Measurements from ENCODE around the gene NFXL1.

The NFXL1 gene

DNA sequence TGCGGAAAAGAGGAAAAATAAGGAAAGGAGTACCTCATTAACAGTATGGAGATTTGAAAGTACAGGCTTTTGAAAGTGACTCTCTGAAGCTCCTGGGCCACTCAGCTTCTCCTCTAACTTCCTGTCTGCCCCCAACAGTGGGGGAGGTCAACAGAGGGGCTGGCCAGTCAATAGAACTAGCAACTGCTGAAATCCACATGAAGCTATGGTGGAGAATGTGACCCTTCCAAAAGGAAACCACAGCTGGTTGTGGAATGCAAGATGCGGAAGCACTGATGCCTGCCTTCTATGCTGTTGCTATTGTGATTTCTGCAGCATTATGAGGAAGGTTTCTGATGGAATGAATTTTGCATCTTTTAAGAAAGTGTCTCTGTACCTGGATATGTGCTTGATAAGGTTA, 78.9 kb downstream of the NFXL1 start:
- DNase-seq (ENCODE audit: low read depth in 1 of 2, low spot score in 1 of 2): no peak

DNA sequence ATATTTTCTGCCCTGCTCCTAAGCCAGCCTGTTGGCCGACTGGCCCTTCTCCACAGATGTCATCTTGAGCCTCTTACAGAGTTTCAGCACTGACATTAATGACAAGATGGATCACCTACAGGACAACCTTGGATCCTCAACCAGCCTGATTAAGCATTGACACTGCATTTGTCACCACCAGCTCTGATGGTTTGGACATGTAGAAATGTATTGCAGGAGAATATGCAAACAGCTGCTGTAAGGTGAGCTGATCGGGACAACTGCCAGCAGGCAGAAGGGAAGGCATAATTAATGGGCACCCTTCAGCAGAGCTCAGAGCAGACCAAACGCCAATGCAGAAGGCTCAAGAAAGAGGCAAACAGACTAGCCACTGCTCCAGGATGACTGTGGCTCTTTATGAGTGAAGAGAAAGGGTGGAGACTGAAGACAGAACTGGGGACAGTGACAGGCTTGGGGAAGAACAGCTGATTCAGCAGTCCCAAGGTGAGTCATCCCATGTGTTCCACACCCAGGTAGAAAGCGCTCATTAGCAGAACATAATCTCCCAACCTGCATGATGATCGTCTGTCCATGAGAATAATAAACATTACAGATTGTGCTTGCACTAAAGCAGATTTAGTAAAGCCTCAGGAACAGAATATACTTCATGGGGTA, 83.2 kb downstream of the NFXL1 start:
- DNase-seq (ENCODE audit: low read depth in 1 of 2, low spot score in 1 of 2): no peak

DNA sequence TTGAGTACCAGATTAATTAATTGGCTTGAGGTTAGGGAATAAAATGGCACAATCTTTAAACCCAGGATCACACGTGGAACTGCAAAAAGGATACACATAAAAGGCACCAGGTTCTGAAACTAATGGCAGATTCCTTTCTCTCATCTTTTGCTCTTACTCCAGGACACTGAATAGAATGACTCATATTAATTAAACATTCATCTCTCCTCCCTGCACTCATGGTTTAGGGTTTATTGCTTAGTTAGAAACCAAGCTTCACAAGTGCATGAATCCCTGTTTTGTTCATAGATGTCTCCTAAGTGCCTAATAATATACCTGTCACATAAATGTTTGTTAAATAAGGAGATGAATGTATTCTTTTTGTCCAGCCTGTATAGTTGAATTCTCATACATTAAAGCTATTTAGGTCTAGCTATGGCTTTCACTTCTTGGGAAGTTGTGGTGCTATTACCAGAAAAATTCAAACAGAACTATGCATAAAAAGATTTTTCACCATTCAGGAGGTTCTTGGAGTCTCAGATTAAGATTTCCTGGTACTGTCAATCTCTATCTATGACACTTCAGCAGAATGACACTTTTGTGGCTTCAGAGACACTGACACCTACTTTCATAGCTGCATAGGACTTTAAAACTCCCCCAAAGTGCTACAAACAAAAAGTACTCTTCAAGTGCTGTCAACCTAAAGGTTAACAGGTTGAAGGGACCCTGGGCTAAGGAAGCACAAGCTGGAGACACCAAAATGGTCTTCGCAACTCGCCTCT, 83.9 kb downstream of the NFXL1 start:
- no peak for DNase-seq (ENCODE audit: low read depth in 1 of 2, low spot score in 1 of 2)

DNA sequence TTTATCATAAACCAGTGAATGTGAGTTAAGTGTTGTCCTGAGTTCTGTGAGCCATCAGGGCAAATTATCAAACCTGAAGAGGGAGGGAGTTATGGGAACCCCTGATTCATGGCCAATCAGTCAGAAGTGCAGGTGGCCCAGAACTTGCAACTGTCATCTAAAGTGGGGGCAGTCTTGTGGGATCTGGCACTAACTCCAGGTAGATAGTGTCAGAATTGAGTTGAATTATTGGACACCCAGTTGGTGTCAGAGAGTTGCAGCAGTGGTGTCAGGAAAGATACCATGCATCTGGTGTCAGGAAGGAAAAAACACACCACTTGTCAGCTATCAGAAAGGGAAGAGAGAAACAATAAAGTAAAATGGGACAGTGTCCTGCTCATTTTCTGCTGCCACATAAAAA, 84.9 kb downstream of the NFXL1 start:
- no peak for DNase-seq (ENCODE audit: low read depth in 1 of 2, low spot score in 1 of 2)

DNA sequence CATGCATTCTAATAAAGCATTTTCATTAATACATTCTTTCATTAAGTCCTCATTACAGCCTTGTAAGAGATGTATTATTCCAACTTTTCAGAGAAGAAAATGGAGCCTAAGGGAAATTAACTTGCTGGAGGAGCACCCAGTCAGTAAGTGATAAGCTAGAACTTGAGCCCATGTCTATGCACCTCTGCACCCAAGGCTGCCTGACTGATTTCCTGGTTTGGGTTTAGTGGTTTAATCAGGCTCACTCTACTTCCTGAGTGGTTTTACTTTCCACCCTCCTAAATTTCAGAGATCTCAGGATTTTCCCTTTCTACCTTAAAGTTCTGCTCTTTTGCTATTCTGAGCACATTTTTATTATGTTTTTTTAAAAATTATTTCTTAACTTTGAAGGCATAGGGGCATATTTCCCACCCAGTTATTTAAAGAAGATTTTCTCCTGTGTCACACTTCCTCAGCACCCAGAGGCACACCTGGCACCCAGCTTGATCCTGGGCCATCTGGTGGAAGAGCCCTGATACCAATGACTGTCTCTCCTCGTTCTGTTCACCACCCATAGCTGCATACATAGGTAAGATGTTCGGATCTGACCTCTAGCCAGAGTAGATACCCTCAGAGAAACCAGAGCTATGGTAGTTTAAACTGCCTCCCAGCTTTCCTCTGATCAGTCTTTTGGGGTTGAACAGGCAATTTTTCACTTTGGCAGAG, 86.9 kb downstream of the NFXL1 start:
- no peak for DNase-seq (ENCODE audit: low read depth in 1 of 2, low spot score in 1 of 2)

DNA sequence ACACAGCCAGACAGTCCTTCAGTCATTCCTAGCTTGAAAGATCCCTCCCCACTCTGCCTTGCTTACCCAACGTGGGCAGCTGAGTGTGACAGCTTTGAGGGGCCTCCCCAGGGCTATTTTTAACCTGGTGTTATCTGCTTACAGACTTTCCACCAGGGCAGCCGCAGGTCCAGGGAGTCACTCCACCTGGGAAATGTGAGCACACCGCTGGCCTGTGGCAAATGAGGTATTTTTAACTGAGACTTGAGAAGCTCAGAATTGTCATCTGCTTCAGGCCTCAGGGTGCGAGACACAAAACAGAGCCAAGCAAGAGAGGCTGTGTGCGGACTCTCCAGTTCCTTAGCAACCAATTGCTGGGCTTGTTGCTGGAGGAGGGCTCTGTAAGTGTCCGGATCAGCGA, 89.5 kb downstream of the NFXL1 start:
- DNase-seq (ENCODE audit: low read depth in 1 of 2, low spot score in 1 of 2): no peak

DNA sequence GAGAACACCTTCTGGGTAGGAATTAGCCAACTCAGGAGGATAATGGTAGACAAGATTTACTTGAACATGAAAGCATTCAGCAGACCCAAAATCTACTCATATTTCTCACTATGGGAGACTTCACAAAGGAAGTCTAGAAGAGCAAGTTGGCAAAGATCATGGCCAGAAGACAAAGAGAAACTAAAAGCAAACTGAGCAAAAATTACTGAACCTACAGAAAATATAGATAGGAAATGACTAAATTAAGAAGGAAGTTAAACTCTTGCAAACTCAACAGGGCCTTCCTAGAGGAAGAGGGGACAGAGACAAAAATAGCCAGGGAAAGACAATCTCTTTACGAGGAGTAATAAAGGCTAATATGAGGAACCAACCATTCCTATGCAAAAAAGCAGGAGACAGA, 95.2 kb downstream of the NFXL1 start:
- DNase-seq (ENCODE audit: low read depth in 1 of 2, low spot score in 1 of 2): no peak

DNA sequence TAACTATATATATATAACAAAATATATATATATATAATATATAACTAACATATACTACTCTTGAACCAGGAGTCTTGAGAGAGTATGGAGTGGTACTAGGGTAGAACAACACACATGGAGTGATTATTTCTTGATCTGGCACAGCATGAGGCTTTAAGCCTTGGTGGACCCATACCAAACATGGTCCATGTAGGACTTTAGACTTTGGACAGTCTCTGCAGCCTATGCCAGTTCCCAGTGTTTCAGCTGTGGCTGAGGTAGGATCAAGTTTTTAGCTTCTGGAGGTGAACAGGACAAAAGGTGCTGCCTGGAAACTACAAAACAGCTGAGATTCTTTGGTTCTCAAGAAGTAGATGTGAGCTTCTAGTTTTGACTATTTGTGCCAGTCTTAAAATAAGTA, 97.1 kb downstream of the NFXL1 start:
- no peak for DNase-seq (ENCODE audit: low read depth in 1 of 2, low spot score in 1 of 2)

DNA sequence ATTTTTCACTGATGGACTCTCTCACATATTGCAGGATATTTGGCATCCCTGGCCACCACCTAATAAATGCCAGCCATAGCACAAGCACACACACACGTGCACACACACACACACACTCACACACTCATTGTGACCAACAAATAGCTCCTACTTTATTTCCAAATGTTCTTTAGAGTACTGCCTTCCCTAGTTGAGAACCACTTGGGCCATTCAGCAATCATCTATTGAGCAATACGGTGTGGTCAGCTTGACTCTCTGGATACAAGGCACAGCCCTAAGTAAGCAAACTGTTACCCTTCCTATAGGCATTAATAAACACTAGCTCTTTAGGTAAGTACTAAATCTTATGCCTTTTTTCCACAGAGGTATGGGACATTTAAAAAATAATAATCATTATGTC, 97.6 kb downstream of the NFXL1 start:
- no peak for DNase-seq (ENCODE audit: low read depth in 1 of 2, low spot score in 1 of 2)

DNA sequence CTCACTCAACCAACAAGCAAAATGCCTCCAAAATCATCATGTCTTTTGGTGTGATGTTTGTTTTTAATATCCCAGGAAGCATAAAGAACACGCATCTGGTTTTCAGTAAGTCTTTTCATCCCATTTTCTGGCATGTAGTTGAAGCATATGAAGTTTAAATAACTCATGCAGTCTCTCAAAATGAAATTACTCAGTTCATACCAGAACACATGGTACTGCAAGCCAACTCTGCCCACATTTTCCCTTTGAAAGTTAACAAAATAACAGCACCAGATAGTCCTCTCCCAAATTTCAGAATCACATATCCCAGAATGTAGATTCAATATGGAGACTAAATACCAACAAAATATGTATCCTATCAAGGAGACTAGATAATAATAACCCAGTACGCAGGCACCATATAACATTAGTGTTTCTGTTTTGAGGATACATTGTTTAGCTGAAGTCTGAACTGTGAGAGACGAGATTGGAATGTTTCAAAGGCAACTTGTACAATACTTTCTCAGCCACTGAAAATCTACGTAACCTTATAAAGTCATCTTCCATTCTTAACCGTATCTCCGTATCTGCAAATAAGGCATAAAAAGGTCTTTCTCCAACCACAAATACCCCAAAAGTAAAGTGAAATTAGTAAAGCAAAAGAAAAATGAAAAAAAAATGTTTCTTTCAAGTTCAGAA, 99.6 kb downstream of the NFXL1 start:
- DNase-seq (ENCODE audit: low read depth in 1 of 2, low spot score in 1 of 2): no peak

DNA sequence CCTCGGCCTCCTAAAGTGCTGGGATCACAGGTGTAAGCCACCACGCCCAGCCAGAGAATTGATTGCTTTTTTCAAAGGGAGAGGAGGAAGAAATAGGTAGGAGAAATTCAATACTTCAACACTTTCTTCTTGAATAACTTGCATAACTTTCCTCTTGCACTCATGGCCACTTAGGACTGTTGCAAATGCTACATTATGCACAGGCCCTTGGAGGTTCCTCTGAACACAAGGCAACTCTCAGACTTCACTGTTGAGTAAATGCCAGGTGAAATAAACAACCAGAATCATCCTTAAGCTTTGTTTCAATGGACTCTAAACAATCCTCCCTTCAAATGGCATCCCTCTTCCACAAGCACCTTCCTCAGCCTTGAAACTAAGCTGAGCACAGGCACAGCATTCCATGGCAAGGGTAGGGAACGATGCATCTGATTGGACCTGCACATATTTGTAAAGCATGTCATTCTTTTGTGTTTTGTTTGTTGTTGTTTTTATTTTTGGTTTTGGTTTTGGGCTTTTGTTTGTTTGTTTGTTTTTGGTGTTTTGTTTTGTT, 104.7 kb downstream of the NFXL1 start:
- DNase-seq (ENCODE audit: low read depth in 1 of 2, low spot score in 1 of 2): no peak

DNA sequence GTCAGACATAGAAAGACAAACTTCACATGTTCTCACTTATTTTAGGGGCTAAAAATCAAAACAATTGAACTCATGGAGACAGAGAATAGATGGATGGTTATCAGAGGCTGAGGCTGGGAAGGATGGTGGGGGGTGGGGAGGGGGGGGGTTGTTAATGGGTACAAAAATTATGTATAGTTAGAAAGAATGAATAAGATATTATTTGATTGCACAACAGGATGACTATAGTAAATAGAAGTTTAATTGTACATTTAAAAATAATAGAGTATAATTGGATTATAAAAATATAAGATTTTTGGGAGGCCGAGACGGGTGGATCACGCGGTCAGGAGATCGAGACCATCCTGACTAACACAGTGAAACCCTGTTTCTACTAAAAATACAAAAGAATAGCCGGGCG, 109.8 kb downstream of the NFXL1 start:
- no peak for DNase-seq (ENCODE audit: low read depth in 1 of 2, low spot score in 1 of 2)

DNA sequence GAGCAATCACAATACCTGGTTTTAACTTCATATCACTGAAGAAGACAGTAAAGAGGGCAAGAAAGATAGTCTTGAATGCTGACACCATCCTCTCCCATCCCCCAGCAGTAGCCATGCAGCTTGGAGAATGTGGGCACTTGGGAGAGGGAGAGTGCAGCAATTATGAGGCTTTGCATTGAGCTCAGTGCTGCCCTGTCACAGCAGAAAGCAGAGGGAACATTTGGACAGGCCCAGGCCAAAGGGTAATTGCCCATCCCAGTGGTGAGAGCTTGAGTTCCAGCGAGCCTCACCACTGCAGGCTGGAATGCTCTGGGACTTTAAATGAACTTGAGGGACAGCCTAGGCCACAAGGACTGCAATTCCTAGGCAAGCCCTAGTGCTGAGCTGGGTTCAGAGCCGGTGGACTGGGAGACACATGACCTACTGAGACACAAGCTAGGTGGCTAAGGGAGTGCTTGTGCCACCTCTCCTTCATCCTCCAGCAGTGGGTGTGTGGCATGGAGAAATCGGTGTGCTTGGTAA, 112.8 kb downstream of the NFXL1 start:
- no peak for DNase-seq (ENCODE audit: low read depth in 1 of 2, low spot score in 1 of 2)

DNA sequence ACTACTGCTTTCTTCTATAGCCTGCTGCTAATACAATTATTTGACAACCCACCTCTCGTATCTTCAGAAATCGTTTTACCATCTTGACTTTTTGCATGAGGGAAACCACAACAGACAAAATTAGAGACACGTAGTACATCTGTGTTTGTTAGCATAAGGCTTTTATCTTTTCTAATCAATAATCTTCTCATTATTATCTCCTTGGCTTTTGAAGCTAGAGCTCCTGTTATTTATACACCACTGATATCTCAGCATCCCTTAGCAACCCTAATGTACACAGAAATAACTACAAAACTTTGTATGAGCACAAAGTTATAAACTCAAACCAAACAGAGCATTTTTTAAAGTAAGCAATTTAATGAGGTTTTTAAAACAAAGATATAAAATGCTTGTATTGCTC, 116.2 kb downstream of the NFXL1 start:
- no peak for DNase-seq (ENCODE audit: low read depth in 1 of 2, low spot score in 1 of 2)
